Measurements from ENCODE around the gene TSC22D1. TPM values are rescaled to one million over a fixed set of nuclear protein-coding genes. Genes with fewer than 3 reads are reported as not detected.

TSC22D1 gene
- total RNA-seq, 2 donors from 2014 or later = 182 to 197 TPM

DNA sequence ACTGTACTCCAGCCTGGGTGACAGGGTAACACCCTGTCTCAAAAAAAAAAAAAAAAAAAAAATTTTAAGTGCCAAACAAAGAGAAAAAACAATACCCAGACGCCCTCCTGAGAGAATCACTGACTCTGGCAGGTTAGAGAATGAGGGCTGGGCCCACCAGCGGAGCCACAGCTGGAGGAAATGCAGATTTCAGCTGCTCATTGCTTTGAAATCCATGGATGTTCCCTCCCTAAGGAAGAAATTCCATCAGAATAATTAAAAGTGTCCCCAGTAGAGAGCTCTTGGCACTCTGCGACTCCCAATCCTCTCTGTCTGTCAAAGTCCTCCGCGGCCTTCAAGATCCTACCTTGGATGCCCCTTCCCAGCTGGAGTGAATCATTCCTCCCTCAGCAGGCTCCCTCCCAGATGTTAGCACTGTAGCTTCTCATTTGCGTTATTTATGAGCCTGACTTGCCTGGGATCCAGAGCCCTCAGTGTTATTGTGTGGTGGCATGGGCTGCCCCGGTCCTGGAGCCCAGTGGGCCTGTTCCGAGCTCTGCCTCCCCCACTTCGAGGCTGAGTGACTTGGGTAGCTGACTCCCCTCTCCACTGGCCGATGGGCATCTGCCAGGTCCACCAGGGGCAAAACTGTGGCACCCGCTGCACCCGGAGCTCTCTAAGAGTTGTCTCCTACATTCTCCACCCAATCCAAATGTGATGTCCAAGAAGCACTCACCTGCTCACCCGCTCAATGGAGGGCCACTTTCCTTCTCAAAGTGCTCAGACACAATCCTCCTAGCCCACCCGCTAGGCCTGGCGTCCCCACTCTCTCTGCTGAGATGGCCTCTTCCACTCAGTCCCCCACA is 155.5 kb downstream of the TSC22D1 start:
- DNase-seq (ENCODE audit: low spot score) = no peak
- intact Hi-C loops (cut with DNase I) = no loop called here

DNA sequence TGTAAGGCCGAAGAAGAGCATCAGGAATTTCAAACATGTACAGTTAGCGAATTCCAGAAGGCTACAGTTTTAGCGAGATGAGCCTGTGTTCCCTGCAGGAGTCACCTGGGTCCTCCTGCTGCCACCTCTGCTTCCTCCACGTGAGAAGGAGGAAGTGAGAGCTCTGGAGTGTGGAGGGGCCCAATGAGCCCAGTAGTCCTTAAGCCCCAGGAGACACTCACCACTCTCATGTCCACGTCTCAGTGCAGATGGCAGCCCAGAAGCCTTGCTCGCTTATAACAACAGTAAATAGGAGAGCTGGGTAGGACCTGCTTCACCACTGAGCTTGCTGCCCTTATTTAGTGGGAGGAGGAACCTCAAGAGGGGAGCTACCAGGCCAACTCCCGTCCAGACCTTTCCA is 158.3 kb downstream of the TSC22D1 start:
- intact Hi-C loops (cut with DNase I) = no loop called here
- DNase-seq (ENCODE audit: low spot score) = no peak

DNA sequence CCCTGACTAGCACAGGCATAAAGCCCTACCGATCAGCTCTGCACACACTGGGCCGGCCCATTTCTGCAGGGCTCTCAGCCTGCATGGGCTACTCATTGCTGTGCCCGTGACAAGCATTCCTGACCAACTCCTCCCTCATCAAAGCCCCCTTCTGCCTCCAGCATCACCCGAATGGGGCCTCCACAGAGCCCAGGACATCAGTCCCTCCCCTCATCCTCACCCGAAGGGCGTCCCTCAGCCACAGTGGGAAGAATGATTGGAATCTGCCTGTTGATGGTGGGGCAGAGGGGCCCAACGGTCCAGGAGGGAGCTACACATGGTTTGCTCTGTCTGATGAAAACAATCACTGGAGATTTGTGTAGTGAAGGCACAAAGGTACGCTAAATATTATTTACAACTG is 158.7 kb downstream of the TSC22D1 start:
- no peak for DNase-seq (ENCODE audit: low spot score)
- intact Hi-C loops (cut with DNase I) = no loop called here

DNA sequence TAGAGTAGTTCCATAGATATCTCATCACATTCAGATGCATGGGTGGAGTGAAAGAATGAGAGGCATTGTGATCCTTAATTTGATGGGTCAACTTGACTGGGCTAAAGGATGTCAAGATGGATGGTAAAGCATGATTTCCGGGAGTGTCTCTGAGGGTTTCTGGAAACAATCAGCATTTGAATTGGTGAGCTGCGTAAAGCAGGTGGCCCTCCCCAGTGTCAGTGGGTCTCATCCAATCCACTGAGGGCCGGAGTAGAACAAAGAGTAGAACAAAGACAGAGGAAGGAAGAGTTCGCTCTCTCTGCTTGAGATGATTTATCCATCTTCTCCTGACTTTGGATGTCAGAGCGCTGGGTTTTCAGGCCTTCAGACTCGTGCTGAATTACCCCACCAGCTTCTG is 159.4 kb downstream of the TSC22D1 start:
- intact Hi-C loops (cut with DNase I) = no loop called here
- no peak for DNase-seq (ENCODE audit: low spot score)

DNA sequence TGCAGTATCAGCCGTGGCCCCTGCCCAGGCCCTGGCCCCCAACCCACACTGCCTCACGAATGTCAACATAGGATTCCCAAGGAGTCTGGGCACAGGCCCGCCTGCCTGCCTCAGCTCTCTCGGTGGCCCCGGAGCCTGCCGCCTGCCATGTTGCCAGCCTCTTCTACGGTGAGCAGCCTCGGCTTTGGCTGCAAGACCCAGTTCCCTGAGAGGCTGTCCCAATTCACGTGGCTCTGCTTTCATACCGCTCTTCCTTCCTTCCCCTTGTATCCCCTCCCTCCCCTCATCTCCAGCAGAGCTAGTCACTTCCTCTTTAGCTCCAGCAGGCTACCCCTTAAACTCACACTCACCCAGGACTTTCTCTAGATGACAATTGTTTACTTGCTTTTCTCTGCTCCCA is 159.8 kb downstream of the TSC22D1 start:
- intact Hi-C loops (cut with DNase I) = no loop called here
- DNase-seq (ENCODE audit: low spot score) = no peak

DNA sequence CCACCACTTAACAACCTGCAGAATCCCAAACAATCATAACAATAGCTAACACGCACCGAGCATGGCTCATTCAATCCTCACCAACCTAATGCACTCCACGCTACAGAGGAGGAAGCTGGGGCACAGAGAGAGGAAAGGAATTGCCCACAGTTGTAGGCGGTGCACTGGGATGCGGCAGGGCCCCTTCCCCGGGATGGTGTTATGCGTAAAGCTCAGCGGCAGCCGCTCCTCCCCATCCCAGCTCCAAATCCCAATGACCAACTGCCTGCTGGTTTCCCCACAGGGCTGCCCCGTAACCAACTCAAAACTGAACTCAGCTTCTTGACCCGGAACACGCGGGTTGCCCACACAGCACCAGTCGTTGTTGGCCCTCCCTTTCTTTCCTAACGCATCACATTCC is 160.3 kb downstream of the TSC22D1 start:
- intact Hi-C loops (cut with DNase I) = no loop called here
- DNase-seq (ENCODE audit: low spot score) = no peak

DNA sequence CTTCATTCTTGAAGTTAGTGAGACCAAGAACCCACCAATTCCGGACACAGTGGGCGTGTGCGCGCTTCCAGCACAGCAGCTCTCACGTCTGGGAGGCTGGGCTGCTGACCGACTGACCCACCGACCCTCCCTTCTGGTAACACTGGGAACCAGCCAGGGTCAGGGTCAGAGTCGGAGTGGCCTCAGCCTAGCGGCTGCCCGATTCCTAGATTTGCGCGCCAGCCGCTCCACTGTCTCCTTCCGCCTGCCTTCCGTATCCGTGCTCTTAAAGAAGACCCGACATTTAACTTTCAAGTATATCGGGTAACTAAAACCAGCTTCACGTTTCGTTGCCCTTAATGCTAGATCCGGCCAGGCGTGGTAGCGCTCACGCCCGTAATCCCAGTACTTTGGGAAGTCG is 161.4 kb downstream of the TSC22D1 start:
- no peak for DNase-seq (ENCODE audit: low spot score)
- intact Hi-C loops (cut with DNase I) = no loop called here

DNA sequence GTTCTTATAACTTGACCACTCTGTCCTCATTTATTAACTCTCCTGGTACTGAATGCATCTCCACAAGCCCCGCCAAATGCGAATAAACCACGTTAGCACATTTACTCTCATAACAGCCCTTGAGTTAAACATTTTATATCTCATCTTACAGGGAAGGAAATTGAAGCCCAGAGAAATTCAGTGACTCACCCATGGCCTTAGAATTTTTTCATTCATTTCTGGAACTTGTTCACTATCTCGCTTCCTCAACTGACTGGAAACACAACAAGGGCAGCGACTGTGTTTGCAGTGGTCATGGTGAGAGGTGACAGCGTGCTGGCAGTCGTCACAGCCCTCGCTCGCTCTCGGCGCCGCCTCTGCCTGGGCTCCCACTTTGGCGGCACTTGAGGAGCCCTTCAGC is 163.0 kb downstream of the TSC22D1 start:
- DNase-seq (ENCODE audit: low spot score) = no peak
- intact Hi-C loops (cut with DNase I) = no loop called here

DNA sequence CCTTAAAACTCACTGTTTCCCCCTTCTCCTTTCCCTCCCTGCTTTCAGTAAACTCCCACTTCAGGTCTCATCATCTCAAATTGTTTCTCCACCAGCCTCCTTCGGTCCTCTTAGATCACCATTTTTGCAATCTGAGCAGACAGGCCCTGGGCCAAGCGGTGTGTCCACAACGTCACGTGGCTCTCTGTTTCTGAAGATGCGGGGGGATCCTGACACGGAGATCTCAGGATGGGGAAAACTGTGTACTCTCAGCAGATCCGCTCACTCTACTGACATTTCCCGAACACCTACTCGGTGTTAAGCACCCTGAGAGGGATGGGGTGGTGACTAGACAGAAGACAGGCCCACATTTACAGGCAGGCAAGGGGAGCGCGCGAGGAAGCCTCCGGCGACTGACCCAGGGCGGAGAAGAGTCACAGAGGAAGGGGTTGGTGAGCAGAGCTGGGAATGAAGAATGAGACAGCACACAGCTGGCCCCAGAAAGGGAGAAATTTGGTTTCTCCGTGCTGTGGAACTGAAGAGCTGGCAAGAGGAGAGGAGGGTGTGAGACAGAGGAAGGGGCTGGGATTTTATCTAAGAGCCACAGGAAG is 163.7 kb downstream of the TSC22D1 start:
- DNase-seq (ENCODE audit: low spot score) = no peak
- intact Hi-C loops (cut with DNase I) = no loop called here

DNA sequence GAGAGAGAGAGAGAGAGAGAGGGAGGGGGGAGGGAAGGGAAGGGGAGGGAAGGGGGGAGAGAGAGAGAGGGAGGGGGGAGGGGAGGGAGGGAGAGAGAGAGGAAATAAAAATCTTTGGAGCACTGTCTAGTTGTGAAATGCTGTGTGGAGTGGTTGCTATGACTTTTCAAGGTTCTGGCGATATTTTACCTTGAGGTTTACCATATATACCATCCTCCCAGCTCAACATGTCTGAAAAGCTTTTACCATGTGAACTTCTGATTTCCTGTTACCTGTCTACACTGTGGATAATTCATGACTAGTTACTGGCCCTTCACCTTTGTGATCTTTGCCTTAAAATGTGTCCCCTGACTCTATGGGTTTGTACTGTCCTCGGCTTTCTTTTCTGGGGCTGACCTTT is 164.3 kb downstream of the TSC22D1 start:
- no peak for DNase-seq (ENCODE audit: low spot score)

DNA sequence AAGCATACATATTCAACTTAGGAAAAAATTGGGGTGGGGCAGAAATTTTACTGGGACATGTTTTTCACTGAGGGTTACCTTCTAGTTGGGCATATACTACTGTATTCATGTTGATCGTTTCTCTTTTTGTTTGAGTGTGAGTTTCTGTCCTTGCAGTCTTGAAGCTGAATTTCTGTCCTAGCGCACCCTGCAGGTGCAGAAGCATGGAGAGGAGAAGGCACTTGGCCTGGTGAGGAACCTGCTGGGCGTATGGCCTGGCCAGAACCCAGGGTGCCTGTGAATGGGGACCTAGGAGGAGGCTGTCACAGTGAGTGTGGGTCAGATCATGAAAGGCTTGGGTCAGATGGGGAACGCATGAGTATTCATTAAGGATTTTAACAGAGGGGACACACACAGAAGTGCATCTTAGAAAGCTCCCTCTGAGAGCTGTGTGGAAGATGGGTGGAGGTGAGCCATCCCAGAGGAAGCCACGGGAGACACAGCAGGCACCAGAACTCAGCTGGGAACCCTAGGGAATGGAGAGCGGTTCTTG is 165.7 kb downstream of the TSC22D1 start:
- DNase-seq (ENCODE audit: low spot score) = no peak
- intact Hi-C loops (cut with DNase I) = no loop called here

More for the DNA sequence above, 164.3 kb downstream of the TSC22D1 start:
- intact Hi-C loops (cut with DNase I) = no loop called here

DNA sequence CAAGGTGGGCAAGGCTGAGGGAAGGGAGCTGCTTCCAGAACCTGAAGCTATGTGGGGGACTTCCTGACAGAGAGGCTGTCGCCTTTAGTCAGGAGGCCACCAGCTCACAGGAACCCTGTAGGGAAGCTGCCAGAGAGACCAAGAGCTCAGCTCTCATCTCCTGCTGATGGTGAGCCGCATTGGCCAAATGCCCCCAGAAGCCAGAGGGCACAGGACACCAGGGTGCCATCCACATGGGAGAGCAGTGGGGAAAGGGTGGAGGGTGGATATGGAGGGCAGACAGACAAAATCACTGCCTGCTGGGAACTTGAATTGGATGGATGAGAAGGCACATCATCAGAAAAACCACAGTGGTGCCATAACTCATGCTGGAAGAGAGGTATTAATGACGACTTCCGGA is 166.5 kb downstream of the TSC22D1 start:
- no peak for DNase-seq (ENCODE audit: low spot score)
- intact Hi-C loops (cut with DNase I) = no loop called here

DNA sequence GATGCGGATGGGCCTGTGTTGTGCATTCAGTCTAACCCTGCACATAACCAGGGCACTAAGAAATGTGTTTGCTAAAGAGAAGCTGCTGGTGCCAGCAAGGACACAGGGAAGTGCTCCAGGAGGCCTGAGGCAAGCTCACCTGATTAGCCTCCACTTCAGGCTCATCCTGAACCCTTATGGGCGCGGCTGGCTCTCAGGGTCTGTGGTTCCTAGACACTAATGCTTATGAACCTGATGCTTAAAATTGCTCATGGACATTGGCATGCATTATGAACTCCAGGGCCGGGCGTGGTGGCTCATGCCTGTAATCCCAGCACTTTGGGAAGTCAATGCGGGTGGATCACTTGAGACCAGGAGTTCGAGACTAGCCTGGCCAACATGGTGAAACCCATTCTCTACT is 168.2 kb downstream of the TSC22D1 start:
- no peak for DNase-seq (ENCODE audit: low spot score)

DNA sequence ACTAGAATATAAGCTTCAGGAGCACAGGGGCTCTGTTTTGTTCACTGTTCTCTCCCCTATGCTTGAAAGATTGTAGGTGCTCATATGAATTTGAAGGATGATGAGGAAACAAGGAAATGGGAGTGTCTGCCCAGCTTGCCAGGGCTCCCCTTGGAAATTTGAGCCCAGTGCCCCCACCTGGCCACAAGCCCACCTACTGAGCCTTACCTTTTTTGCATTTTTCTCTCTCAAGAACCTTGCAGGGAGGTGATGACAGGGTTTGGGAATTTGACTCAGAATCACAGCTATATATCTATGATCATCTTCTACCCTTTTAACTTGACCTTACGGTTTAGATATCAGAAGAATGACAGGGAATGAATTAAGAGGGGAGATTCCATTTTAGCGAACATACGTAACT is 168.8 kb downstream of the TSC22D1 start:
- intact Hi-C loops (cut with DNase I) = no loop called here
- no peak for DNase-seq (ENCODE audit: low spot score)

More for the DNA sequence above, 168.2 kb downstream of the TSC22D1 start:
- intact Hi-C loops (cut with DNase I) = no loop called here

DNA sequence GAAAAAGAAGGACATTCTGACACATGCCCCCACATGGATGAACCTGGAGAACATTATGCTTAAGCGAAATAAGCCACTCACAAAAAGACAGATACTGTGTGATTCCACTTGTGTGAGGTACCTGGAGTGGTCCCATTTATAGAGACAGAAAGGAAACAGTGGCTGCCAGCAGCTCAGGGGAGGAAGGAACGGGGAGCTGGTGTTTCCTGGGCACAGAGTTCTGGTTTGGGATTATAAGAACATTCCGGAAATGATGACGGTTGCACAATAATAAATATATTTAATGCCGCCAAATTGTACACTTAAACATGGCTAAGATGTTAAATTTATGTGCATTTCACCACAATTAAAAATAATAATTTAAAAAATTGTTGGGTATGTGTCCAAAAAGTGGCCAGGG is 169.5 kb downstream of the TSC22D1 start:
- intact Hi-C loops (cut with DNase I) = no loop called here
- no peak for DNase-seq (ENCODE audit: low spot score)

DNA sequence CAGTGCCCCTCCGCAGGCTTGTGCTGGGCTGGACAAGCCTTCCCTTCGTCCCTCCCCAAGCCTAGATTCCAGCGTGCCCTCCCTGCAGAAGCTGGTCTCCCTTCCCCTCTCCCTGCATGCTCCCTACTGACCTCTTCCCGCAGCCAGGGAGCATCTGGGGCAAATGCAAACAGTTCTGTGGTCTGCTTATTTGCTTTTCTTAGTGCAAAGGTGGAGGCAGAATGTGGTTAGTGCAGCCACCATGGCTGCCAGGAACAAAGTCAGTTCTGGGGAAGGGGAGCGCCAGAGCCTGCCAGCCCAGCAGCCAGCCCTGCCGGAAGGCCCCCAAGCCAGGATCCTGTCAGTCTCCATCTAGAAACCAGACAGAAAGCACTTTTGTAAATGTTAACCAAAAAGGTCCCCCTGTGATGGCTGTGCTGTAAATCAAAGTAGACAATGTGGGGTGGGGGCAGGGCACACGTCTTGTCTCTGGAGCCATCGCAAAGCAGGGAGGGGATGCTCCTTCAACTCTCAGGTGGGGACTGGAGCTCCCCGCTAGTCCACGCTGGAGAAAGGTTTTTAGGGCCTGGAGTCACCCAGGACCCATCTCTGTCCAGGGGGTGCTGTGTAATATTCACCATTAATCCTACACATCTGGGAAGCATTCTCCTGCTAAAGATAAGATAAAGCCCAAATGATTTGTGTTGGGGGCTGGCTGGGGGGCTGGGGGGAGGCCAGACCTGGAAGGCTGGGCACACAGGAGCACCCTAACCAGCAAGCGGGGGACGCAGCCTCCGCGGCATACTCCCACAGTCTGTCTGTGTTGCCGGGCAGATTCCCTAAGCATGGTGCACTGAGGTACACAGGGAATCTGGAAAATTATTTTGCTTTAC is 171.6 kb downstream of the TSC22D1 start:
- intact Hi-C loops (cut with DNase I) = no loop called here
- DNase-seq (ENCODE audit: low spot score) = no peak

DNA sequence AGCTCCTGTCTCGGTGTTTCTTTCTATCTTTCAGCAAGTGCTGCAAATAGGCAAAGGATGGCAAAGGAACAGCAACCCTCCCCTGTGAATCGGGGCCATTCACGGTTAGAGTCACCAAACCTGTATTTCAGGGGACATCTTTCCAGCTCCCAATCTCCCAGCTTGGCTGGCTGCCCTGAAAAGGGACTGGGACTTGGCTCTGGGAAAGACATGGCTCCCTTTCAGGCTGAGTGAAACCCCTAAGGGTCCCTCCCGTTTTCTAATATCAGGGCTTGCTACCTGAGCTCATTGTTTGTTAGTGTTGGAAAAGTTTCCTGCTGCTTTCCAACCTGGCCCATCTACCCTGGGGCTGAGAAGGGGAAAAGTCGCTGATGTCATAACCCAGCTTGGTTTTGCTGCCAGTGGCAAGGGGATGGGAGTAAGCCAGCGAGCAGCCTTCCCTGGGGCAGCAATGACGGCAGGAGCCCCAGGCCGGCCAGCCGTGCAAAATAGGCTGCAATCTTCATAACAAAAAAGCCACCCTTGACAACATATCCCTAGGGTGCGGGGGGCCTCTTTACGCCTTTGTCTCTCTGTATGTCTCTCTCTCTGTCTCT is 172.6 kb downstream of the TSC22D1 start:
- intact Hi-C loops (cut with DNase I) = no loop called here
- DNase-seq (ENCODE audit: low spot score) = no peak

DNA sequence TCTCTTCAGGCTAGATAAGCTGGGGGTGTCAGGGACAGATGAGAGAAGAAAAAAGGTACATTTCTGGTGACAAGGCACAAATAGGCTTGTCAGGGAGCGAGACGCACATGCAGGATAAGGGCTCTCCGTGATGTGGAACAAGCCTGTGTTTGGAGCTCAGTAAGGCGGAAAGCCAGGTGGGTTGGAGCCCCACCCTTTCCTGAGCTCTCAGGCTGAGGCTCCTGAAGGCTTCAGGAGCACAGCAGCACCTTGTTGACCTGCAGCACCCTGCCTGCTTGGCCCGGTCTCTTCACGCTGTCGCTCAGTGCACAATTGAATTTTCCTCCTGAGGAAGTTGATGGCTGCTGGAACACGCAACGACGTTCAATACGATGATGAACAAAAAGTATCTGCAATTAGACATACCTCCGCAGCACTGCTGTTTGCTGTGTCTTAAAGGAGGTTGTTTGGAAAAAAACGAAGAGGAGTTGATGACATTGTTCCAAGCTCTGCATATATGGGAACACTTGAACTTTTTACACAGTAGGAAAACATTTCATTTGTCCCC is 173.2 kb downstream of the TSC22D1 start:
- intact Hi-C loops (cut with DNase I) = no loop called here

DNA sequence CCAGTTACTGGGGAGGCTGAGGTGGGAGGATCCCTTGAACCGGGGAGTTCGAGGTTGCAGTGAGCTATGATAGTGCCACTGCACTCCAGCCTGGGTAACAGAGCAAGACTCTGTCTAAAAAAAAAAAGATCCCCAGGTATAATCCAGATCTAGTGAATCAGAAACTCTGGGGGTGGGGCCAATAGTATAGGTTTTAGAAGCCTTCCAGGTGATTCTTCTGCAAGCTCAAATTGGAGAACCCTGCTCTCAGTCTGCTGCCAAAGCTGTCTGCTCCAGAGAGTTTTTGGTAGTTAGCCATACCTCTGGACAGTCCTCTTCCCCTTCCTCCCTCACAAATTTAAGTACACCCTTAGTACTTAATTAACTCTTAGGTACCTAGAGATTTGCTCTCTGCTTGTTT is 174.6 kb downstream of the TSC22D1 start:
- no peak for DNase-seq (ENCODE audit: low spot score)
- intact Hi-C loops (cut with DNase I) = no loop called here

More for the DNA sequence above, 173.2 kb downstream of the TSC22D1 start:
- no peak for DNase-seq (ENCODE audit: low spot score)
